WTC11 (cell line): ENCODE results near the gene SLC11A2. TPM values are rescaled to one million over a fixed set of nuclear protein-coding genes. Genes with fewer than 3 reads are reported as not detected.
A peak's percentile ranks its signal among the peaks of the same experiment; 100 is the strongest.

ENCODE experiments used
- ATAC-seq: fragments of 200-7000 bp; cut with Tn5 transposase; 2 replicates; pipeline ENCODE4 v1.10.0; 2021; ENCODE audit warnings: mild to moderate bottlenecking, moderate library complexity
- CTCF ChIA-PET: fragments of 300-600 bp; sonication (Branson Sonifier 250); formaldehyde crosslinking; loops from one replicate; lab custom pipeline; 2021; ENCODE audit warnings: antibody characterized with exemption; lab: Charles Lee
- POLR2A ChIA-PET: fragments of 350-600 bp; sonication (Branson Sonifier 250); formaldehyde crosslinking; loops from one replicate; lab custom pipeline; 2021; ENCODE audit warnings: antibody characterized with exemption; lab: Charles Lee
- DNase-seq: peaks from one replicate; pipeline ENCODE4 v3.0.0; 2021; ENCODE audit warnings: low spot score
- H3K27ac Mint-ChIP-seq: 2 replicates; pipeline ENCODE4 v1.8.0; 2021; ENCODE audit warnings: mixed read lengths
- H3K27me3 Mint-ChIP-seq: 2 replicates; pipeline ENCODE4 v1.8.0; 2021; ENCODE audit warnings: low read depth, mild to moderate bottlenecking, moderate library complexity, mixed read lengths
- H3K36me3 Mint-ChIP-seq: 2 replicates; pipeline ENCODE4 v1.8.0; 2021; ENCODE audit warnings: mixed read lengths
- H3K4me1 Mint-ChIP-seq: 2 replicates; pipeline ENCODE4 v1.8.0; 2022; ENCODE audit warnings: mixed read lengths
- H3K4me3 Mint-ChIP-seq: 2 replicates; pipeline ENCODE4 v1.8.0; 2021; ENCODE audit warnings: mild to moderate bottlenecking, moderate library complexity, mixed read lengths
- H3K9me3 Mint-ChIP-seq: 2 replicates; pipeline ENCODE4 v1.8.0; 2021; ENCODE audit warnings: mixed read lengths
- ARID4B ChIP-seq: sonication (generic); formaldehyde crosslinking; IDR thresholded peaks from 2 replicates; pipeline ENCODE4 v1.8.0; 2023; ENCODE audit warnings: missing genetic modification reagents, mild to moderate bottlenecking, borderline replicate concordance
- CREB1 ChIP-seq: sonication (generic); formaldehyde crosslinking; IDR thresholded peaks from 2 replicates; pipeline ENCODE4 v1.8.0; 2023; ENCODE audit warnings: mild to moderate bottlenecking, missing genetic modification reagents
- ETV6 ChIP-seq: sonication (generic); formaldehyde crosslinking; IDR thresholded peaks from 2 replicates; pipeline ENCODE4 v1.8.1; 2022; ENCODE audit warnings: mild to moderate bottlenecking, missing genetic modification reagents
- HMGA2 ChIP-seq: fragments of 250-450 bp; sonication (Bioruptor Pico); IDR thresholded peaks from 2 replicates; pipeline ENCODE4 v1.4.0; 2021; ENCODE audit warnings: mild to moderate bottlenecking, moderate library complexity
- HMGXB4 ChIP-seq: sonication (generic); formaldehyde crosslinking; IDR thresholded peaks from 2 replicates; pipeline ENCODE4 v1.8.1; 2023; ENCODE audit warnings: mild to moderate bottlenecking, moderate library complexity, missing genetic modification reagents
- JAZF1 ChIP-seq: fragments of 250-450 bp; sonication (Bioruptor Pico); IDR thresholded peaks from 2 replicates; pipeline ENCODE4 v1.9.0; 2021; ENCODE audit warnings: moderate library complexity, mild to moderate bottlenecking, inconsistent platforms
- MAX ChIP-seq: sonication (generic); formaldehyde crosslinking; IDR thresholded peaks from 2 replicates; pipeline ENCODE4 v1.8.0; 2022; ENCODE audit warnings: mild to moderate bottlenecking, missing genetic modification reagents
- MXD4 ChIP-seq: fragments of 250-450 bp; sonication (Bioruptor Pico); IDR thresholded peaks from 2 replicates; pipeline ENCODE4 v1.8.0; 2021; ENCODE audit warnings: mild to moderate bottlenecking, moderate library complexity, borderline replicate concordance
- PRRX2 ChIP-seq: fragments of 250-450 bp; sonication (Bioruptor Pico); IDR thresholded peaks from 2 replicates; pipeline ENCODE4 v1.8.0; 2021; ENCODE audit warnings: mild to moderate bottlenecking
- RELA ChIP-seq: sonication (generic); formaldehyde crosslinking; IDR thresholded peaks from 2 replicates; pipeline ENCODE4 v1.8.1; 2022; ENCODE audit warnings: missing genetic modification reagents, mild to moderate bottlenecking, borderline replicate concordance
- RORB ChIP-seq: fragments of 250-450 bp; sonication (Bioruptor Pico); IDR thresholded peaks from 2 replicates; pipeline ENCODE4 v1.9.0; 2021; ENCODE audit warnings: mild to moderate bottlenecking
- ZMAT4 ChIP-seq: fragments of 250-450 bp; sonication (Bioruptor Pico); IDR thresholded peaks from 2 replicates; pipeline ENCODE4 v1.9.0; 2021; ENCODE audit warnings: mild to moderate bottlenecking
- ZNF219 ChIP-seq: sonication (generic); formaldehyde crosslinking; IDR thresholded peaks from 2 replicates; pipeline ENCODE4 v1.8.0; 2023; ENCODE audit warnings: missing genetic modification reagents, mild to moderate bottlenecking, borderline replicate concordance
- ZNF512 ChIP-seq: sonication (generic); formaldehyde crosslinking; IDR thresholded peaks from 2 replicates; pipeline ENCODE4 v1.8.1; 2022; ENCODE audit warnings: missing genetic modification reagents, borderline replicate concordance
- ZNF532 ChIP-seq: fragments of 250-450 bp; sonication (Bioruptor Pico); IDR thresholded peaks from 2 replicates; pipeline ENCODE4 v1.9.0; 2021; ENCODE audit warnings: mild to moderate bottlenecking, borderline replicate concordance
- total RNA-seq: library from RNA; stranded (reverse); gene quantifications from 3 replicates; pipeline ENCODE4 v1.2.3, GENCODE V29; 2021

Gene SLC11A2
- total RNA-seq, 1 experiment from 2014 or later: 58.0 TPM

GRCh38 chr12:51011955-51012354, 14.2 kb downstream of the SLC11A2 start:
- ATAC-seq: peak; percentile 38; the same call in 1 of the 2 replicates
- no peaks in the 10 kb centered on the region for H3K9me3 Mint-ChIP-seq
- H3K36me3 Mint-ChIP-seq: peaks cover 17% of the 10 kb centered on the region
- H3K27ac Mint-ChIP-seq: no peak overlapping the region
- H3K4me3 Mint-ChIP-seq: no peak overlapping the region
- no peak for TF ChIP-seq HMGXB4 (CRISPR knock-in tag)
- no peak for TF ChIP-seq ARID4B (CRISPR knock-in tag)
- TF ChIP-seq CREB1 (CRISPR knock-in tag): no peak
- no peak for TF ChIP-seq MAX
- no peak for TF ChIP-seq ZNF532 (CRISPR knock-in tag)
- TF ChIP-seq MXD4 (CRISPR knock-in tag): no peak
- TF ChIP-seq ZNF512 (CRISPR knock-in tag): no peak
- no peak for TF ChIP-seq ZMAT4 (CRISPR knock-in tag)
- no peak for TF ChIP-seq PRRX2 (CRISPR knock-in tag)
- no peak for TF ChIP-seq ZNF219 (CRISPR knock-in tag)
- TF ChIP-seq HMGA2 (CRISPR knock-in tag): no peak
- no peak for TF ChIP-seq ETV6 (CRISPR knock-in tag)
- no peak for TF ChIP-seq RELA (CRISPR knock-in tag)
- TF ChIP-seq RORB (CRISPR knock-in tag): no peak
- no peak for TF ChIP-seq JAZF1
- TF ChIP-seq, all 79 proteins: peak for 0
- DNase-seq: no peak
- CTCF ChIA-PET: interaction anchor here (1.2 to 1.3 kb wide), 2 partner anchors 16 to 169 kb away, joined by 3 to 4 read pairs; partner anchors contain the start of gene TMPRSS12
- H3K4me1 Mint-ChIP-seq: peaks cover 23% of the 10 kb centered on the region
- no peaks in the 10 kb centered on the region for H3K27me3 Mint-ChIP-seq
- POLR2A ChIA-PET: interaction anchor here (0.6 to 0.7 kb wide), 2 partner anchors 15 to 161 kb away, joined by 3 to 8 read pairs; partner anchors contain the start of genes SLC11A2 and TFCP2
